ENCODE data around the gene MAPRE3. TPM values are rescaled to one million over a fixed set of nuclear protein-coding genes. Genes with fewer than 3 reads are reported as not detected.

The MAPRE3 gene
- polyA plus RNA-seq, 2 donors, result 7.4 to 13.4 TPM

DNA sequence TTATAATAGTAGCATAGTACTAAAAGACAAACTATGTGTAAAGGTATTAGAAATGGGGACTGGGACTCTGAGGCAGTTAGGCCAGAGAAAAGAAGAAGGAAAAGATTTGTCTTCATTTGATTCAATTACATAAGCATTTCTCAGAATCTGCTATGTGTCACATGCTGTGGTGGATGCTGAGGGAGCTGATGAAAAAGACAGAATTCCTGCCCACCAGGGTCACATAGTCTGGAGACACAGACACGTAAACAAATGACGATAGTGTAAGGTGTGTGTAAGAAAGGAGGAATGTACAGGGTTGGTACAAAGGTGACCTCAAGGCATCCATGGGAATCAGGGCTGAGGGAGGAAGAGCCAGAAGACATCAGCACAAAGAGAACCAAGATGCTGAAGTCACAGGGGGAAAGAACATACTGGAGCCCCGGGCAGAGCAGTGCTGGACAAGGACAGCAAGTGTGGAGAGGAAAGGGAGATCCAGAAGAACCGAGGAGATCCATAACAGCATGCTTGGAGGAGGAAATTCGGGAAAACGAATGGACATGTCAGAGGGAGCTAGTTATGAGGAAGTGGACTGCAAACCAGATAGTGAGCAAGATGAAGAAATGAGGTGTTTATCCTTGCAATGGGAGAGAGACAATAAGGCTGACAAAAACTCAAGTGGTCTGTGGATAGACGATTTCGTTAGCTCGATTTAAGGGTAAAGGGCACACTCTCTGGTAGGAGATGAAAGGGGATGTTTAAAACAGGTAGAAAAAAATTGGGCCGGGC is 1.2 kb upstream of the MAPRE3 start:
- H3K36me3 ChIP-seq (ENCODE audit: control insufficient read depth in 2 of 2, insufficient read depth in 2 of 2, low read length in 1 of 2), result no peaks in the 10 kb centered on the region
- 65 to 71% methylated on average over 10 of the region's 10 CpGs for WGBS, 2 donors
- peaks cover 0 to 2% of the 10 kb centered on the region in 2 donors for H3K4me1 ChIP-seq (ENCODE audit: control insufficient read depth in 2 of 2, insufficient read depth in 2 of 2, low read length in 1 of 2)
- H3K4me3 ChIP-seq (ENCODE audit: low read depth in 1 of 2, low read length in 2 of 2), result no peak overlapping the region
- no peak overlapping the region for H3K27ac ChIP-seq (ENCODE audit: low read depth in 2 of 2, low read length in 1 of 2)
- no peaks in the 10 kb centered on the region for H3K27me3 ChIP-seq (ENCODE audit: control insufficient read depth in 1 of 2, insufficient read depth in 2 of 2, low read length in 2 of 2)
- H3K9me3 ChIP-seq (ENCODE audit: control insufficient read depth in 2 of 2, insufficient read depth in 1 of 2, low read depth in 1 of 2, low read length in 1 of 2), result no peaks in the 10 kb centered on the region

DNA sequence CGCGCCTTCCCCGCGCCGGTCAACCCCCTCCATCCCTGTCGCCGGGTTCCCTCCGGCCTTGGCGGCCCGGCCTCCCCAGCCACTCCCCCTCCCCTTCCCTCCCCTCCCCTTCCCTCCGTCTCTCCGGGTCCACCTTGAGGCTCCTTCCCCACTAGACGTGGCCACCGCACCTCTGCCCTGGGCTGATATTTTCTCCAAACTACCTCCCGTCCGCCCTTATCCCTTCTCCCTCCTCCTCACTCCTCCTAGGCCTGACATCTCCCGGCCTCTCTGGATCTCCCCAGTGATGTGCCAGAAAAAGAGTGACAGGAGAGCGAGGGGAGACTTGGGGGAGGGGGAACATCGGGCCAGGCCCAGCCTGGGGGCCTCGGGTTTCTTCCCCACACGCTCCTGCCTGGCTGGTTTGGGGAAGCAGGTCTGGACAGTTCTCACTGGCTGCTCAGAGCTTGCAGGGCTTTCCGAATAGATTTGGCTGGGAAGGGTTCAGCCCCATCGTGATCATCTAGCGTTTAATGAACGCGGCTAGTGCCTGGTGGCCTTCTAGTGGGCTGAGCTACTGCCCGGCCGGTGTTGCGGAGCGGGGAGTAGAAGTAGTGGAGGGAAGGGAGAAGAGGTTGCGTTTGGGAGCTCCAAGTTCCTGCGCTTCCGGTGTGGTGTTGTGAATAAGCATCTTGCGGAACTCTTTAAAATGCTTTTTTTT is 641 bp downstream of the MAPRE3 start:
- no peaks in the 10 kb centered on the region for H3K9me3 ChIP-seq (ENCODE audit: control insufficient read depth in 2 of 2, insufficient read depth in 1 of 2, low read depth in 1 of 2, low read length in 1 of 2)
- H3K27ac ChIP-seq (ENCODE audit: low read depth in 2 of 2, low read length in 1 of 2), result peak overlapping the region; percentile 56 to 67
- no peaks in the 10 kb centered on the region for H3K27me3 ChIP-seq (ENCODE audit: control insufficient read depth in 1 of 2, insufficient read depth in 2 of 2, low read length in 2 of 2)
- peaks cover 0 to 2% of the 10 kb centered on the region in 2 donors for H3K4me1 ChIP-seq (ENCODE audit: control insufficient read depth in 2 of 2, insufficient read depth in 2 of 2, low read length in 1 of 2)
- H3K36me3 ChIP-seq (ENCODE audit: control insufficient read depth in 2 of 2, insufficient read depth in 2 of 2, low read length in 1 of 2), result no peaks in the 10 kb centered on the region
- peak overlapping the region; percentile 64 to 74 for H3K4me3 ChIP-seq (ENCODE audit: low read depth in 1 of 2, low read length in 2 of 2)
- WGBS, 2 donors, result 11 to 15% methylated on average over 28 to 34 of the region's 34 CpGs

DNA sequence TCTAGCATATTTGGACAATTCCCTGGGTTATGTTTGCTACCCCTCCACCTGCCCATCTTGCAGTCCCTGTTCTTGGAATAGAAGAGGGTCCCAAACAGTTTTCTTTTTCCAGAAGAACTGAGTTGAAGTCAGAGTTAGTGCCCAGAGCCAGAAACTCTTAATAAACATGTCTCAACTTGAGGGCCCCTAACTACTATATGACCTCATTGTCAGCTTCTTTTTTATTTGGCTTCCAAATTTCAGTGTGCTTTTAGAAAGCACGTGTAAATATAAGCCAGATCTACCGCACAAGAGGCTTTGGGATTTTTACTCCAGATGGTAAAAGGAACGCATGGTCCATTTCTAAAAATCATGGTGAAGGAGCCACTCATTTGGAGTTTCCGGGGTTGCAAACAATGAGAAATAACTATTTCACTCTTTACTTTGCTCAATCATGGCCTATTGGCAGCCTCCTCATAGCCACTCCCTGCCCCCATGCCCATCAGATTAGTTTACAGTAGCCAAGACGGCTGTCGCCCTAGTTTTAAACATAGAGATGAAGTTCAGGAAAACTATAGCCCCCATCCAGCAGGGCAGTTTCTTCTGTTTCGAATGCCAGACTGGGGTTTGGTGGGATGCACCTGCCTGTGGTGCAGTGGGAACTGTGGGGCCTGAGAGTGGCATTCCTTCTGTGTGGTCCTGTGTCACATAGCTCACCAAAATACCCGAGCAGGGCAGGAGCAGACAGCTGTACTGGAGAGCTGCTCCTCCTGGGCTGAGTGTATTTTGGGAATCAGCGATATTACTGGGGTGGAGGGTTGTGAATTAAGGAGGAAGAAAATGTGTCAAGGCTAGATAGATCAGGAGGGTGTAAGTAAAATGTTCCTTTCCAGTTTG is 1.7 kb downstream of the MAPRE3 start:
- Histone ChIP-seq H3K36me3 (ENCODE audit: control insufficient read depth in 2 of 2, insufficient read depth in 2 of 2, low read length in 1 of 2) (no peaks in the 10 kb centered on the region), H3K27me3 (ENCODE audit: control insufficient read depth in 1 of 2, insufficient read depth in 2 of 2, low read length in 2 of 2) (no peaks in the 10 kb centered on the region), H3K27ac (ENCODE audit: low read depth in 2 of 2, low read length in 1 of 2) (no peak overlapping the region), H3K4me3 (ENCODE audit: low read depth in 1 of 2, low read length in 2 of 2) (peak overlapping the region in 1 of 2 donors; percentile 64), H3K4me1 (ENCODE audit: control insufficient read depth in 2 of 2, insufficient read depth in 2 of 2, low read length in 1 of 2) (peaks cover 0 to 2% of the 10 kb centered on the region in 2 donors), H3K9me3 (ENCODE audit: control insufficient read depth in 2 of 2, insufficient read depth in 1 of 2, low read depth in 1 of 2, low read length in 1 of 2) (no peaks in the 10 kb centered on the region)
- WGBS, 2 donors, result 49 to 60% methylated on average over 9 of the region's 9 CpGs

DNA sequence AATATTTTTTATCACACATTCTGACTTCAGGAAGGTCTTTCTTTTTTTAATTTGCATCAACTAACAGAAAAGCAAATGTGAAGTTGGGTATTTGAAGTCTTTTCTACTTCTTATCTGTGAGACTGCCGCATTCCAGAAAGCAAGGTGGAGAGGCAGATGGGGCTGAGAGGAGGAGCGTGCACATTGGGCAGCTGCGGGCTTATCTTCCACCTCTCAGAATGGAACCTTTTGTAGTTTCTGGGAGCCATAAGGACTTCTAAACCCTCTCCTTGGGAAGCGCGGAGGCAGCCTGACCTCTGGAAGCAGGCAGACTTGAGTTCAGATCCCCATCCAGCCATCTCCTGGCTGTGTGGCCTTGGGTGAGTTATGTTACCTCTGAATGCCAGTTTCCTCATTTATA is 3.9 kb downstream of the MAPRE3 start:
- 88 to 92% methylated on average over 5 of the region's 5 CpGs for WGBS, 2 donors
- Histone ChIP-seq H3K4me3 (ENCODE audit: low read depth in 1 of 2, low read length in 2 of 2) (no peak overlapping the region), H3K4me1 (ENCODE audit: control insufficient read depth in 2 of 2, insufficient read depth in 2 of 2, low read length in 1 of 2) (peaks cover 0 to 2% of the 10 kb centered on the region in 2 donors), H3K27ac (ENCODE audit: low read depth in 2 of 2, low read length in 1 of 2) (no peak overlapping the region), H3K36me3 (ENCODE audit: control insufficient read depth in 2 of 2, insufficient read depth in 2 of 2, low read length in 1 of 2) (no peaks in the 10 kb centered on the region), H3K9me3 (ENCODE audit: control insufficient read depth in 2 of 2, insufficient read depth in 1 of 2, low read depth in 1 of 2, low read length in 1 of 2) (no peaks in the 10 kb centered on the region), H3K27me3 (ENCODE audit: control insufficient read depth in 1 of 2, insufficient read depth in 2 of 2, low read length in 2 of 2) (no peaks in the 10 kb centered on the region)

DNA sequence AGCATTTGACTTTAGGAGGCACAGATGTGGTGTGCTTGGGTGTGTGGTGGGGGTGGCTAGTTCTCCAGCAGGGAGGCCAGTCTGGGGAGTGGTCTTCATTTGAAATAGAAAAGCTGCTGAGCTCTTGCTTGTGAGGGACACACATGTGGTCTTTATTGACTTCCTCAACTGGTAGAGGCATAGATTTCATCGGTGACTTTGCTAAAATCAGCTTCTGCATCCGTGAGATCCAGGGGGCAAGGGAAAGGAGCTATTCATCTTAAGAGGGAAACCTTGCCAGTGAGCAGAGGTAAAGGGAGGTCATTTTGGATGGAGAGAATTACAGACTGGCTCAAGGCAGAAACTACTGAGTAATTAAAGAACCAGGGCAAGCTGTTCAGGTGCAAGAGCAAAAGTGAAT is 4.7 kb downstream of the MAPRE3 start:
- Histone ChIP-seq H3K27me3 (ENCODE audit: control insufficient read depth in 1 of 2, insufficient read depth in 2 of 2, low read length in 2 of 2) (no peaks in the 10 kb centered on the region), H3K4me3 (ENCODE audit: low read depth in 1 of 2, low read length in 2 of 2) (no peak overlapping the region), H3K27ac (ENCODE audit: low read depth in 2 of 2, low read length in 1 of 2) (no peak overlapping the region), H3K36me3 (ENCODE audit: control insufficient read depth in 2 of 2, insufficient read depth in 2 of 2, low read length in 1 of 2) (no peaks in the 10 kb centered on the region), H3K4me1 (ENCODE audit: control insufficient read depth in 2 of 2, insufficient read depth in 2 of 2, low read length in 1 of 2) (peaks cover 0 to 2% of the 10 kb centered on the region in 2 donors), H3K9me3 (ENCODE audit: control insufficient read depth in 2 of 2, insufficient read depth in 1 of 2, low read depth in 1 of 2, low read length in 1 of 2) (no peaks in the 10 kb centered on the region)
- WGBS, 2 donors, result 60 to 61% methylated on average over 2 of the region's 2 CpGs

DNA sequence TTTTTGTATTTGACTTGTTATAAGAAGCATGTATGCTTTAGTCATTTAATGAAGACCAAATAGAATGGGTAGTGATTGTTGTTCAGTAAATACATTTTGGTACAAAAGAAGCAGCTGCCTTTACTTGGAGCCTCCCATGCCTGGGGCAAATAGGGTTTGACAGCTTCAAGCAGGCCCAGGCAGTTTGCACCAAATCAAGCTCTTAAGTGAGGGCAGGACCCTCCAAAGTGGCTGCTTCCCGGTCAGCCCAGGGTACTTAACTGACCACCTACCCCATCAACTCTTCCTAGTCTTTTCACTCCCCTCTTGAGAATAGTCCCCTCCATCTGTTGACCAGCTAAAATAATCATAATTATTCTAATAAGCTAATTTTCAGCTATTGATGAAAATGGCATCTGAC is 5.2 kb downstream of the MAPRE3 start:
- Histone ChIP-seq H3K27me3 (ENCODE audit: control insufficient read depth in 1 of 2, insufficient read depth in 2 of 2, low read length in 2 of 2) (no peaks in the 10 kb centered on the region), H3K4me3 (ENCODE audit: low read depth in 1 of 2, low read length in 2 of 2) (no peak overlapping the region)
- 60 to 74% methylated on average over 1 of the region's 1 CpG for WGBS, 2 donors

DNA sequence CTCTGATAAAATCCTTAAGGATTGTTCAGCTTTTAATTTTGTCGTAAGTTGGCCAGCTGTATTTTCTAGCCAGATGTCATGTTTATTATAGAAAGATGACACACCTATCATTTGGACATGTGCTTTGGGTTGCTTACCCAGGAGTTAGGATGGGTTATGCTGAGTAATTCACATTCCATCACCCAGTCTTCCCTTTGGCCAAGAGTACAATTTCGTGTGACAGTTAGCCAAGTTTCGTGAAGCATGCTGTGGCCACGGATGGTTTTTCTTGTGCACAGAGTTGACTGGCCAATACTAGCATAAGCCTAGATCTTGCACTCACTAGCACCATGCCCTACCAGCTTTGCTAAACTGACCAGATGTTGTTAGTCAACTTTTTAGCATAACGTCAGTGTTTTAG is 5.8 kb downstream of the MAPRE3 start:
- no peak overlapping the region for H3K27ac ChIP-seq (ENCODE audit: low read depth in 2 of 2, low read length in 1 of 2)
- peaks cover 0 to 2% of the 10 kb centered on the region in 2 donors for H3K4me1 ChIP-seq (ENCODE audit: control insufficient read depth in 2 of 2, insufficient read depth in 2 of 2, low read length in 1 of 2)
- no peaks in the 10 kb centered on the region for H3K27me3 ChIP-seq (ENCODE audit: control insufficient read depth in 1 of 2, insufficient read depth in 2 of 2, low read length in 2 of 2)
- no peaks in the 10 kb centered on the region for H3K36me3 ChIP-seq (ENCODE audit: control insufficient read depth in 2 of 2, insufficient read depth in 2 of 2, low read length in 1 of 2)
- no peaks in the 10 kb centered on the region for H3K9me3 ChIP-seq (ENCODE audit: control insufficient read depth in 2 of 2, insufficient read depth in 1 of 2, low read depth in 1 of 2, low read length in 1 of 2)
- WGBS, 2 donors, result 66 to 69% methylated on average over 5 of the region's 5 CpGs
- H3K4me3 ChIP-seq (ENCODE audit: low read depth in 1 of 2, low read length in 2 of 2), result no peak overlapping the region

More for the DNA sequence above, 5.2 kb downstream of the MAPRE3 start:
- no peak overlapping the region for H3K27ac ChIP-seq (ENCODE audit: low read depth in 2 of 2, low read length in 1 of 2)
- H3K9me3 ChIP-seq (ENCODE audit: control insufficient read depth in 2 of 2, insufficient read depth in 1 of 2, low read depth in 1 of 2, low read length in 1 of 2), result no peaks in the 10 kb centered on the region
- H3K36me3 ChIP-seq (ENCODE audit: control insufficient read depth in 2 of 2, insufficient read depth in 2 of 2, low read length in 1 of 2), result no peaks in the 10 kb centered on the region
- H3K4me1 ChIP-seq (ENCODE audit: control insufficient read depth in 2 of 2, insufficient read depth in 2 of 2, low read length in 1 of 2), result peaks cover 0 to 2% of the 10 kb centered on the region in 2 donors

DNA sequence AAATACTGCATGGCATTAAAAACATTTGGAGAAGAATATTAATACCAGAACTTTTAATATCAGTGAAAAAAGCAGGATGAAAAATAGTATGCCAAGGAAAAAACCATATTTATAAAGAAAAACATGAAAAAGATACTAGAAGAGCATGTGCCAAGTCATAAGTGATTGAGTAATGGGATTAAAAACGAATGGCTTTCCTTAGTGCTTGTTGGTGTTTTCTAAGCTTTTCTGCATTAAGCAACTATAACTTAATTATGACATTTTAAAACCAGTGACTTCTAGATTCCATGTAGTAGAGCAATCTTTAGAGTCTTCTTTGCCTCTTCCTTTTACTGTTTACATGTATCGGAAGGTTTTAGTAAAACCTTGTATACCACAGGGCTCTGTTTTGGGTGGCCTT is 6.6 kb downstream of the MAPRE3 start:
- WGBS, 2 donors, result 78 to 86% methylated on average over 2 of the region's 2 CpGs
- H3K27me3 ChIP-seq (ENCODE audit: control insufficient read depth in 1 of 2, insufficient read depth in 2 of 2, low read length in 2 of 2), result no peaks in the 10 kb centered on the region
- no peaks in the 10 kb centered on the region for H3K9me3 ChIP-seq (ENCODE audit: control insufficient read depth in 2 of 2, insufficient read depth in 1 of 2, low read depth in 1 of 2, low read length in 1 of 2)
- H3K4me1 ChIP-seq (ENCODE audit: control insufficient read depth in 2 of 2, insufficient read depth in 2 of 2, low read length in 1 of 2), result peaks cover 0 to 2% of the 10 kb centered on the region in 2 donors
- H3K27ac ChIP-seq (ENCODE audit: low read depth in 2 of 2, low read length in 1 of 2), result no peak overlapping the region
- H3K36me3 ChIP-seq (ENCODE audit: control insufficient read depth in 2 of 2, insufficient read depth in 2 of 2, low read length in 1 of 2), result no peaks in the 10 kb centered on the region
- H3K4me3 ChIP-seq (ENCODE audit: low read depth in 1 of 2, low read length in 2 of 2), result no peak overlapping the region

DNA sequence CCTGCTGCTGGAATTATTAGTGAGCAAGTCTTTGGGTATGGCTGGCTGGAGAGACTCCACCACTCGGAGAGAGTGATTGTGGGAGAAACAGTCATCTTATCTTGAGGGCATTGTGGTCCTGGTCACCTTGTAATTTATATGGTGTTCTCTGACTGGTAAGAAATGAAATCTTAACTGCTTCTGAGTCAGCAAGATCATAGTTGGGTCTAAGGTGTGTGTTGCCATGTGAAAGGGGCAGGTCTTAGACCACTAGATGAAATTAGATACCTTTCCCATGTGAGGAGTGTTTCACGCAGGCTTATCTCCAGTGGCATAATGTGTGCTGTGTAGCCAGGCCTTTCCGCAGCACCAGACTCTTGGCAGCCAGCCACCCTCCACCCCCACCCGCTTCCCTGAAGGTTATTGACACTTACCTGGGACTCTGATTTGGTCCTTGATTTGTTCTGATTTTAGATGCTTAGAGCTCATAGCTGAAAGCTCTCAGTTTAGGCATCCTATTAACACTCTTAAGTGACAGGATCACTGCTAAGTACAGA is 7.7 kb downstream of the MAPRE3 start:
- no peaks in the 10 kb centered on the region for H3K4me1 ChIP-seq (ENCODE audit: control insufficient read depth in 2 of 2, insufficient read depth in 2 of 2, low read length in 1 of 2)
- H3K27ac ChIP-seq (ENCODE audit: low read depth in 2 of 2, low read length in 1 of 2), result no peak overlapping the region

More for the DNA sequence above, 7.7 kb downstream of the MAPRE3 start:
- Histone ChIP-seq H3K4me3 (ENCODE audit: low read depth in 1 of 2, low read length in 2 of 2) (no peak overlapping the region), H3K27me3 (ENCODE audit: control insufficient read depth in 1 of 2, insufficient read depth in 2 of 2, low read length in 2 of 2) (no peaks in the 10 kb centered on the region), H3K9me3 (ENCODE audit: control insufficient read depth in 2 of 2, insufficient read depth in 1 of 2, low read depth in 1 of 2, low read length in 1 of 2) (no peaks in the 10 kb centered on the region), H3K36me3 (ENCODE audit: control insufficient read depth in 2 of 2, insufficient read depth in 2 of 2, low read length in 1 of 2) (no peaks in the 10 kb centered on the region)
- 46 to 67% methylated on average over 4 of the region's 4 CpGs for WGBS, 2 donors

All from esophagus (tissue), 2 donors.